Adipocyte (in vitro differentiated cells): ENCODE data around the gene STEEP1.
A peak's percentile ranks its signal among the peaks of the same experiment; 100 is the strongest.

ENCODE experiments used
- DNase-seq: peaks from one replicate; pipeline ENCODE4 v3.0.0-alpha.2; 2015; ENCODE audit warnings: low read depth
- H3K27me3 ChIP-seq: replicated peaks from 2 replicates; pipeline ENCODE4 v1.7.0; 2013; ENCODE audit warnings: mild to moderate bottlenecking, low read length, moderate library complexity; ENCODE audit not compliant: control insufficient read depth, insufficient read depth
- H3K36me3 ChIP-seq: 2 replicates; pipeline ENCODE4 v1.7.0; 2013; ENCODE audit warnings: low read length, mild to moderate bottlenecking, moderate library complexity; ENCODE audit not compliant: control insufficient read depth, insufficient read depth, severe bottlenecking
- H3K4me1 ChIP-seq: 2 replicates; pipeline ENCODE4 v1.7.0; 2013; ENCODE audit warnings: mild to moderate bottlenecking, low read length, moderate library complexity; ENCODE audit not compliant: control insufficient read depth, insufficient read depth
- H3K4me3 ChIP-seq: 2 replicates; pipeline ENCODE4 v1.7.0; 2013; ENCODE audit warnings: mild to moderate bottlenecking, low read length, moderate library complexity
- H3K9ac ChIP-seq: 2 replicates; pipeline ENCODE4 v1.7.0; 2013; ENCODE audit warnings: mild to moderate bottlenecking, low read length, moderate library complexity
- H3K9me3 ChIP-seq: 2 replicates; pipeline ENCODE4 v1.7.0; 2013; ENCODE audit warnings: mild to moderate bottlenecking, low read length, moderate library complexity; ENCODE audit not compliant: control insufficient read depth

The STEEP1 gene

GRCh38 chrX:119574394-119575266 is 9.4 kb upstream of the STEEP1 start, which contains the start of gene UBE2A:
Gene UBE2A (plus strand): TSS chrX:119574563. CDS start chrX:119574712, 149 bp downstream.
- H3K4me3 ChIP-seq: peak within 1 kb of the TSS; percentile 84
- H3K4me1 ChIP-seq: peaks cover 20% of the 10 kb centered on the region
- H3K27me3 ChIP-seq: no peaks in the 10 kb centered on the region
- DNase-seq: peak; percentile 93
- peaks cover 8% of the 10 kb centered on the region for H3K36me3 ChIP-seq
- H3K9me3 ChIP-seq: no peaks in the 10 kb centered on the region
- H3K9ac ChIP-seq: peak within 1 kb of the TSS; percentile 90

GRCh38 chrX:119573840-119574393 is 8.7 kb upstream of the STEEP1 start:
- peak overlapping the region; percentile 90 for H3K9ac ChIP-seq
- peak overlapping the region; percentile 84 for H3K4me3 ChIP-seq
- H3K36me3 ChIP-seq: peaks cover 8% of the 10 kb centered on the region
- peaks cover 20% of the 10 kb centered on the region for H3K4me1 ChIP-seq
- H3K27me3 ChIP-seq: no peaks in the 10 kb centered on the region
- H3K9me3 ChIP-seq: no peaks in the 10 kb centered on the region
- DNase-seq: peak; percentile 66

- Histone ChIP-seq H3K36me3 (peaks cover 8% of the 10 kb centered on the region), H3K4me1 (peaks cover 20% of the 10 kb centered on the region), H3K9me3 (no peaks in the 10 kb centered on the region), H3K4me3 (peak overlapping the region; percentile 84), H3K9ac (peak overlapping the region; percentile 72), H3K27me3 (no peaks in the 10 kb centered on the region)
- DNase-seq: no peak
Measured at GRCh38 chrX:119573222-119573621, 8.0 kb upstream of the STEEP1 start.

GRCh38 chrX:119570351-119570835 is 5.2 kb upstream of the STEEP1 start:
- no peaks in the 10 kb centered on the region for H3K9me3 ChIP-seq
- no peak overlapping the region for H3K4me3 ChIP-seq
- no peak overlapping the region for H3K9ac ChIP-seq
- no peaks in the 10 kb centered on the region for H3K27me3 ChIP-seq
- peaks cover 8% of the 10 kb centered on the region for H3K4me1 ChIP-seq
- H3K36me3 ChIP-seq: no peaks in the 10 kb centered on the region
- no peak for DNase-seq

GRCh38 chrX:119552508-119552907 is 12.7 kb downstream of the STEEP1 start:
- Histone ChIP-seq H3K9ac (peak overlapping the region; percentile 56), H3K36me3 (peaks cover 4% of the 10 kb centered on the region), H3K27me3 (no peaks in the 10 kb centered on the region), H3K4me1 (peaks cover 27% of the 10 kb centered on the region), H3K4me3 (peak overlapping the region; percentile 37), H3K9me3 (peaks cover 2% of the 10 kb centered on the region)
- DNase-seq: peak; percentile 70

GRCh38 chrX:119549327-119550016 is 15.7 kb downstream of the STEEP1 start:
- H3K4me1 ChIP-seq: peaks cover 25% of the 10 kb centered on the region
- H3K4me3 ChIP-seq: no peak overlapping the region
- no peak for DNase-seq
- no peaks in the 10 kb centered on the region for H3K27me3 ChIP-seq
- H3K9me3 ChIP-seq: peaks cover under 1% of the 10 kb centered on the region
- no peak overlapping the region for H3K9ac ChIP-seq
- H3K36me3 ChIP-seq: no peaks in the 10 kb centered on the region

- Histone ChIP-seq H3K4me1 (peaks cover 6% of the 10 kb centered on the region), H3K4me3 (no peak overlapping the region), H3K36me3 (peaks cover 14% of the 10 kb centered on the region), H3K27me3 (no peaks in the 10 kb centered on the region), H3K9ac (no peak overlapping the region), H3K9me3 (no peaks in the 10 kb centered on the region)
- peak; percentile 57 for DNase-seq
Measured at GRCh38 chrX:119541188-119541587, 24.0 kb downstream of the STEEP1 start.

- Histone ChIP-seq H3K36me3 (peaks cover 14% of the 10 kb centered on the region), H3K27me3 (no peaks in the 10 kb centered on the region), H3K4me1 (peaks cover 6% of the 10 kb centered on the region), H3K9me3 (no peaks in the 10 kb centered on the region), H3K9ac (no peak overlapping the region), H3K4me3 (no peak overlapping the region)
- no peak for DNase-seq
Measured at GRCh38 chrX:119539872-119540271, 25.3 kb downstream of the STEEP1 start.

GRCh38 chrX:119537487-119537886 is 27.7 kb downstream of the STEEP1 start:
- no peak overlapping the region for H3K4me3 ChIP-seq
- no peaks in the 10 kb centered on the region for H3K9me3 ChIP-seq
- peaks cover 6% of the 10 kb centered on the region for H3K4me1 ChIP-seq
- DNase-seq: peak; percentile 3
- H3K36me3 ChIP-seq: peaks cover 14% of the 10 kb centered on the region
- no peaks in the 10 kb centered on the region for H3K27me3 ChIP-seq
- no peak overlapping the region for H3K9ac ChIP-seq

GRCh38 chrX:119529345-119530276 is 35.6 kb downstream of the STEEP1 start:
- Histone ChIP-seq H3K27me3 (peaks cover 3% of the 10 kb centered on the region), H3K4me3 (no peak overlapping the region), H3K4me1 (no peaks in the 10 kb centered on the region), H3K9me3 (no peaks in the 10 kb centered on the region), H3K36me3 (no peaks in the 10 kb centered on the region), H3K9ac (no peak overlapping the region)
- peak; percentile 3 for DNase-seq
